ENCODE measurements around the gene BPTF. TPM values are rescaled to one million over a fixed set of nuclear protein-coding genes. Genes with fewer than 3 reads are reported as not detected.
"Not testable (repeated sequence)": the region's sequence is repeated elsewhere in the genome, so short reads cannot be mapped to it uniquely, and the experiment has no call there.

Gene BPTF
- total RNA-seq, 1 donor, result 90.0 TPM

- not testable (repeated sequence) for H3K9me3 ChIP-seq (ENCODE audit: low read depth, low read length); H3K27me3 ChIP-seq (ENCODE audit: insufficient read depth, low read length)
- peaks cover 45% of the 10 kb centered on the region for H3K4me1 ChIP-seq (ENCODE audit: insufficient read depth, low read length)
- H3K4me3 ChIP-seq (ENCODE audit: low read length), result peak overlapping the region; percentile 69
Measured at GRCh38 chr17:67825627-67826601, 611 bp downstream of the BPTF start.

GRCh38 chr17:67829331-67829730, 4.0 kb downstream of the BPTF start:
- Histone ChIP-seq H3K27me3 (ENCODE audit: insufficient read depth, low read length) (peaks cover 5% of the 10 kb centered on the region), H3K4me1 (ENCODE audit: insufficient read depth, low read length) (peaks cover 54% of the 10 kb centered on the region), H3K9me3 (ENCODE audit: low read depth, low read length) (no peaks in the 10 kb centered on the region), H3K4me3 (ENCODE audit: low read length) (no peak overlapping the region)

- Histone ChIP-seq H3K4me3 (ENCODE audit: low read length) (no peak overlapping the region), H3K27me3 (ENCODE audit: insufficient read depth, low read length) (no peaks in the 10 kb centered on the region), H3K9me3 (ENCODE audit: low read depth, low read length) (no peaks in the 10 kb centered on the region), H3K4me1 (ENCODE audit: insufficient read depth, low read length) (peaks cover 56% of the 10 kb centered on the region)
Measured at GRCh38 chr17:67830440-67830839, 5.1 kb downstream of the BPTF start.

GRCh38 chr17:67831268-67831667, 6.0 kb downstream of the BPTF start:
- Histone ChIP-seq H3K4me1 (ENCODE audit: insufficient read depth, low read length) (peaks cover 60% of the 10 kb centered on the region), H3K27me3 (ENCODE audit: insufficient read depth, low read length) (no peaks in the 10 kb centered on the region), H3K9me3 (ENCODE audit: low read depth, low read length) (no peaks in the 10 kb centered on the region), H3K4me3 (ENCODE audit: low read length) (no peak overlapping the region)

- Histone ChIP-seq H3K27me3 (ENCODE audit: insufficient read depth, low read length) (no peaks in the 10 kb centered on the region), H3K4me3 (ENCODE audit: low read length) (no peak overlapping the region), H3K4me1 (ENCODE audit: insufficient read depth, low read length) (peaks cover 49% of the 10 kb centered on the region), H3K9me3 (ENCODE audit: low read depth, low read length) (no peaks in the 10 kb centered on the region)
Measured at GRCh38 chr17:67833134-67833533, 7.8 kb downstream of the BPTF start.

GRCh38 chr17:67833946-67834631, 8.8 kb downstream of the BPTF start:
- H3K4me1 ChIP-seq (ENCODE audit: insufficient read depth, low read length), result peaks cover 44% of the 10 kb centered on the region
- H3K4me3 ChIP-seq (ENCODE audit: low read length), result no peak overlapping the region
- H3K27me3 ChIP-seq (ENCODE audit: insufficient read depth, low read length), result no peaks in the 10 kb centered on the region
- H3K9me3 ChIP-seq (ENCODE audit: low read depth, low read length), result no peaks in the 10 kb centered on the region

- H3K9me3 ChIP-seq (ENCODE audit: low read depth, low read length), result no peaks in the 10 kb centered on the region
- H3K4me1 ChIP-seq (ENCODE audit: insufficient read depth, low read length), result peaks cover 40% of the 10 kb centered on the region
- H3K4me3 ChIP-seq (ENCODE audit: low read length), result no peak overlapping the region
- no peaks in the 10 kb centered on the region for H3K27me3 ChIP-seq (ENCODE audit: insufficient read depth, low read length)
Measured at GRCh38 chr17:67834634-67835033, 9.3 kb downstream of the BPTF start.

- Histone ChIP-seq H3K4me3 (ENCODE audit: low read length) (no peak overlapping the region), H3K9me3 (ENCODE audit: low read depth, low read length) (no peaks in the 10 kb centered on the region), H3K4me1 (ENCODE audit: insufficient read depth, low read length) (peaks cover 35% of the 10 kb centered on the region), H3K27me3 (ENCODE audit: insufficient read depth, low read length) (no peaks in the 10 kb centered on the region)
Measured at GRCh38 chr17:67836205-67836987, 11.1 kb downstream of the BPTF start.

GRCh38 chr17:67837965-67838364, 12.7 kb downstream of the BPTF start:
- Histone ChIP-seq H3K9me3 (ENCODE audit: low read depth, low read length) (no peaks in the 10 kb centered on the region), H3K4me3 (ENCODE audit: low read length) (no peak overlapping the region), H3K4me1 (ENCODE audit: insufficient read depth, low read length) (peaks cover 31% of the 10 kb centered on the region), H3K27me3 (ENCODE audit: insufficient read depth, low read length) (no peaks in the 10 kb centered on the region)

- no peak overlapping the region for H3K4me3 ChIP-seq (ENCODE audit: low read length)
- peaks cover 29% of the 10 kb centered on the region for H3K4me1 ChIP-seq (ENCODE audit: insufficient read depth, low read length)
Measured at GRCh38 chr17:67838538-67838937, 13.2 kb downstream of the BPTF start.

GRCh38 chr17:67841992-67842391, 16.7 kb downstream of the BPTF start:
- Histone ChIP-seq H3K4me3 (ENCODE audit: low read length) (no peak overlapping the region), H3K9me3 (ENCODE audit: low read depth, low read length) (no peaks in the 10 kb centered on the region), H3K4me1 (ENCODE audit: insufficient read depth, low read length) (peaks cover 12% of the 10 kb centered on the region), H3K27me3 (ENCODE audit: insufficient read depth, low read length) (no peaks in the 10 kb centered on the region)

More at GRCh38 chr17:67838538-67838937, 13.2 kb downstream of the BPTF start:
- Histone ChIP-seq H3K27me3 (ENCODE audit: insufficient read depth, low read length) (no peaks in the 10 kb centered on the region), H3K9me3 (ENCODE audit: low read depth, low read length) (no peaks in the 10 kb centered on the region)

- no peak overlapping the region for H3K4me3 ChIP-seq (ENCODE audit: low read length)
- H3K27me3 ChIP-seq (ENCODE audit: insufficient read depth, low read length), result no peaks in the 10 kb centered on the region
- H3K4me1 ChIP-seq (ENCODE audit: insufficient read depth, low read length), result peaks cover 9% of the 10 kb centered on the region
- no peaks in the 10 kb centered on the region for H3K9me3 ChIP-seq (ENCODE audit: low read depth, low read length)
Measured at GRCh38 chr17:67842648-67843047, 17.3 kb downstream of the BPTF start.

- Histone ChIP-seq H3K27me3 (ENCODE audit: insufficient read depth, low read length) (no peaks in the 10 kb centered on the region), H3K4me3 (ENCODE audit: low read length) (no peak overlapping the region), H3K9me3 (ENCODE audit: low read depth, low read length) (no peaks in the 10 kb centered on the region), H3K4me1 (ENCODE audit: insufficient read depth, low read length) (peaks cover under 1% of the 10 kb centered on the region)
Measured at GRCh38 chr17:67845374-67845773, 20.1 kb downstream of the BPTF start.

GRCh38 chr17:67848189-67848588, 22.9 kb downstream of the BPTF start:
- not testable (repeated sequence) for H3K4me1 ChIP-seq (ENCODE audit: insufficient read depth, low read length); H3K4me3 ChIP-seq (ENCODE audit: low read length); H3K9me3 ChIP-seq (ENCODE audit: low read depth, low read length); H3K27me3 ChIP-seq (ENCODE audit: insufficient read depth, low read length)

GRCh38 chr17:67848846-67849245, 23.5 kb downstream of the BPTF start:
- not testable (repeated sequence) for H3K27me3 ChIP-seq (ENCODE audit: insufficient read depth, low read length); H3K4me1 ChIP-seq (ENCODE audit: insufficient read depth, low read length); H3K9me3 ChIP-seq (ENCODE audit: low read depth, low read length); H3K4me3 ChIP-seq (ENCODE audit: low read length)
